Measurements from ENCODE around the gene CTSA. TPM values are rescaled to one million over a fixed set of nuclear protein-coding genes. Genes with fewer than 3 reads are reported as not detected.
"Not testable (repeated sequence)": the region's sequence is repeated elsewhere in the genome, so short reads cannot be mapped to it uniquely, and the experiment has no call there.

CTSA gene
- total RNA-seq, 3 donors from 2014 or later (not counting 1 experiment from before 2014, with no cell fraction given) = 72.8 to 108 (median 86.8) TPM

DNA sequence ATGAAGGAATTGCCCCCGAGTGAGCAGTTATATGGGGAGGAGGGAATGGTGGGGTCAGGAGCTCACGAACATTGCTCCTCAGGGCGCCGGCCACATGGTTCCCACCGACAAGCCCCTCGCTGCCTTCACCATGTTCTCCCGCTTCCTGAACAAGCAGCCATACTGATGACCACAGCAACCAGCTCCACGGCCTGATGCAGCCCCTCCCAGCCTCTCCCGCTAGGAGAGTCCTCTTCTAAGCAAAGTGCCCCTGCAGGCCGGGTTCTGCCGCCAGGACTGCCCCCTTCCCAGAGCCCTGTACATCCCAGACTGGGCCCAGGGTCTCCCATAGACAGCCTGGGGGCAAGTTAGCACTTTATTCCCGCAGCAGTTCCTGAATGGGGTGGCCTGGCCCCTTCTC lies 7.2 kb downstream of the CTSA start:
- Mint-ChIP-seq H3K9me3 (no peaks in the 10 kb centered on the region), H3K4me3 (no peak overlapping the region), H3K27ac (no peak overlapping the region), H3K27me3 (ENCODE audit: low read depth in 2 of 2) (no peaks in the 10 kb centered on the region), H3K4me1 (no peaks in the 10 kb centered on the region), H3K36me3 (no peaks in the 10 kb centered on the region)
- peaks cover 7% of the 10 kb centered on the region for H3K4me1 ChIP-seq (ENCODE audit: control insufficient read depth, insufficient read depth, low read length)
- ATAC-seq (no peak), DNase-seq (no peak)
- H3K9me3 ChIP-seq (ENCODE audit: control insufficient read depth, insufficient read depth, low read length) = no peaks in the 10 kb centered on the region
- peaks cover 17% of the 10 kb centered on the region for H3K36me3 ChIP-seq (ENCODE audit: control insufficient read depth, insufficient read depth, low read length)
- no peak overlapping the region for H3K4me3 ChIP-seq (ENCODE audit: low read length)
- no peaks in the 10 kb centered on the region for H3K27me3 ChIP-seq (ENCODE audit: control insufficient read depth, insufficient read depth, low read length)
- H3K27ac ChIP-seq (ENCODE audit: low read length) = no peak overlapping the region
- TF ChIP-seq, protein P1, sequence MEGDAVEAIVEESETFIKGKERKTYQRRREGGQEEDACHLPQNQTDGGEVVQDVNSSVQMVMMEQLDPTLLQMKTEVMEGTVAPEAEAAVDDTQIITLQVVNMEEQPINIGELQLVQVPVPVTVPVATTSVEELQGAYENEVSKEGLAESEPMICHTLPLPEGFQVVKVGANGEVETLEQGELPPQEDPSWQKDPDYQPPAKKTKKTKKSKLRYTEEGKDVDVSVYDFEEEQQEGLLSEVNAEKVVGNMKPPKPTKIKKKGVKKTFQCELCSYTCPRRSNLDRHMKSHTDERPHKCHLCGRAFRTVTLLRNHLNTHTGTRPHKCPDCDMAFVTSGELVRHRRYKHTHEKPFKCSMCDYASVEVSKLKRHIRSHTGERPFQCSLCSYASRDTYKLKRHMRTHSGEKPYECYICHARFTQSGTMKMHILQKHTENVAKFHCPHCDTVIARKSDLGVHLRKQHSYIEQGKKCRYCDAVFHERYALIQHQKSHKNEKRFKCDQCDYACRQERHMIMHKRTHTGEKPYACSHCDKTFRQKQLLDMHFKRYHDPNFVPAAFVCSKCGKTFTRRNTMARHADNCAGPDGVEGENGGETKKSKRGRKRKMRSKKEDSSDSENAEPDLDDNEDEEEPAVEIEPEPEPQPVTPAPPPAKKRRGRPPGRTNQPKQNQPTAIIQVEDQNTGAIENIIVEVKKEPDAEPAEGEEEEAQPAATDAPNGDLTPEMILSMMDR (IDR thresholded peaks at IDR 0.05) = no peak
- 90% methylated on average over 12 of the region's 12 CpGs for WGBS (ENCODE audit: insufficient coverage)
- intact Hi-C loops (cut with micrococcal nuclease) = no loop called here

DNA sequence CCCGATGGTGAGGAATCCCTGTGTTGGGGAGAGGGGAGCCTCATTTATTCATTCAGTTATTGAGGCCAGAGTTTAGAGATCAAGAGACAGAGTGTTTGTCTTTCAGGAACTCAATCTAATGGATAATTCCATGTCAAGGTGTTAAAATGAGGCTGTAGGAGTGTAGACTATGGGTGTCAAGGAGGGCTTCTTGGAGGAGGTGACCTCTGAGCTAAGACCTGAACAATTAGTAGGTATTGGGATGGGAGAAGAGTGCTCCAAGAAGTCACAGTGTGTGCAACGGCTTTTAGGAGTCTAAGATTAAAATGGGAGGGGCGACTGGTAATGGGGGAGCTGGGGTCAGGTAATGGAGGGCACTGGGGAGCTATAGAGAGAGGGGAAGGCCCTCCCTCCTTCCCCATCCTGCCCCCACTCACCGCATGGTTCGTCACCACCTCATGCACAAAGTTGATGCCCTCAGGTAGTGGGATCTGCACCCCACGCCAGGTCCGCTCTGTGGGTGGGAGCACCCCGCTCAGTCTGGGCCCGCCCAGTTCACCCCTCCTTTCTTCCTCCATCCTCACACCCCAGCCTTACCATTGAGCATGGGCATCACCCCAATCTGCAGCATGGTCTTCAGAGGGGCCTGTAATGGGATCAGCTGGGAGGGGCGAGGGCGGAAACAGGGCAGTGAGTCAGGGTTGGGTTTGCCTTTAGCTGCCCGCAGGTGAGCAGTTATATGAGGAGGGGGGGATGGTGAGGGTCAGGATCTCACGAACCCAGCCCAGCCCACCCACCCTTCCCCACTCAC lies 8.1 kb downstream of the CTSA start:
- intact Hi-C loops (cut with micrococcal nuclease) = no loop called here
- Mint-ChIP-seq H3K27me3 (ENCODE audit: low read depth in 2 of 2) (no peaks in the 10 kb centered on the region), H3K4me1 (no peaks in the 10 kb centered on the region), H3K36me3 (no peaks in the 10 kb centered on the region), H3K4me3 (no peak overlapping the region), H3K9me3 (no peaks in the 10 kb centered on the region), H3K27ac (no peak overlapping the region)
- H3K27ac ChIP-seq (ENCODE audit: low read length) = no peak overlapping the region
- no peaks in the 10 kb centered on the region for H3K4me1 ChIP-seq (ENCODE audit: control insufficient read depth, insufficient read depth, low read length)
- H3K36me3 ChIP-seq (ENCODE audit: control insufficient read depth, insufficient read depth, low read length) = peaks cover 13% of the 10 kb centered on the region
- no peaks in the 10 kb centered on the region for H3K27me3 ChIP-seq (ENCODE audit: control insufficient read depth, insufficient read depth, low read length)
- WGBS (ENCODE audit: insufficient coverage) = 91% methylated on average over 11 of the region's 13 CpGs
- ATAC-seq = no peak
- no peak for DNase-seq
- no peaks in the 10 kb centered on the region for H3K9me3 ChIP-seq (ENCODE audit: control insufficient read depth, insufficient read depth, low read length)
- no peak overlapping the region for H3K4me3 ChIP-seq (ENCODE audit: low read length)
- TF ChIP-seq, protein P1 (IDR thresholded peaks at IDR 0.05) = no peak

DNA sequence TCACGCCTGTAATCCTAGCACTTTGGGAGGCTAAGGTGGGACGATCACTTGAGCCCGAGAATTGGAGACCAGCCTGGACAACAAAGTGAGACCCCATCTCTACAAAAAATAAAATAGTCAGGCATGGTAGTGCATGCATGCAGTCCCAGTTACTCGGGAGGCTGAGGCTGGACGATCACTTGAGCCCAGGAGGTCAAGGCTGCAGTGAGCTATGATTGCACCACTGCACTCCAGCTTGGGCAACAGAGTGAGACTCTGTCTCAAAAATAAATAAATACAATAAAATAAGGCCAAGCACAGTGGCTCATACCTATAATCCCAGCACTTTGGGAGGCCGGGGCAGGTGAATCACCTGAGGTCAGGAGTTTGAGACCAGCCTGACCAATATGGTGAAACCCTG lies 10.2 kb downstream of the CTSA start:
- H3K4me3 ChIP-seq (ENCODE audit: low read length); ATAC-seq; H3K4me1 ChIP-seq (ENCODE audit: control insufficient read depth, insufficient read depth, low read length); H3K27ac ChIP-seq (ENCODE audit: low read length); intact Hi-C loops (cut with micrococcal nuclease); H3K27me3 Mint-ChIP-seq (ENCODE audit: low read depth in 2 of 2); H3K4me3 Mint-ChIP-seq; H3K36me3 ChIP-seq (ENCODE audit: control insufficient read depth, insufficient read depth, low read length); H3K4me1 Mint-ChIP-seq; H3K27ac Mint-ChIP-seq; H3K9me3 ChIP-seq (ENCODE audit: control insufficient read depth, insufficient read depth, low read length); H3K9me3 Mint-ChIP-seq; H3K27me3 ChIP-seq (ENCODE audit: control insufficient read depth, insufficient read depth, low read length); DNase-seq; H3K36me3 Mint-ChIP-seq: not testable (repeated sequence)
- WGBS (ENCODE audit: insufficient coverage) = 87% methylated on average over 6 of the region's 6 CpGs

DNA sequence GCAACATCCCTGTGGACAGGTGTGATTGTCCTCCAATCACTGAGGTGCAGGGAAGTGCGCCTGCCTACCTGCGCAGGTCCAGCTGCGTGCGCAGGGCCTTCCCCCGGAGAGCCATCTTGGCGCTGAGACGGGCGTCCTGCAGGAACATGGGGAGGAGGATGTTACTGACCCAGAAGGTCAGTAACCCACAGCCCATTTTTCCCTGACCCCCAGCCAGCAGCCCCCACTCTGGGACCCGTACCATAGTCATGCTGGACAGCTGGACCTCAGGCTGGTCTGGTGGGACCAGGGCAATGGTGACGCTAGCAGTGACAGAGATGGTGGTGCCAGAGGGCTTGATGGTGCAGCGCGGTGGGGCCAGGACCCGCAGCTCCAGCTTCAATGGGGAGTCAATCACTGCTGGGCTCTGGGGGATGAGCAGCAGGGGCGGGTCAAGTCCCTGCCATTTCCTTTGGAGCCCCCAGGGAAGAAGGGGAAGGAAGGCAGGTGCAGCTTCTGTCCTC lies 11.1 kb downstream of the CTSA start:
- no peaks in the 10 kb centered on the region for H3K27me3 ChIP-seq (ENCODE audit: control insufficient read depth, insufficient read depth, low read length)
- H3K27me3 Mint-ChIP-seq (ENCODE audit: low read depth in 2 of 2) = no peaks in the 10 kb centered on the region
- no peaks in the 10 kb centered on the region for H3K4me1 Mint-ChIP-seq
- ATAC-seq (no peak), DNase-seq (no peak)
- no peak overlapping the region for H3K4me3 ChIP-seq (ENCODE audit: low read length)
- H3K27ac Mint-ChIP-seq = no peak overlapping the region
- peaks cover 2% of the 10 kb centered on the region for H3K36me3 ChIP-seq (ENCODE audit: control insufficient read depth, insufficient read depth, low read length)
- H3K4me1 ChIP-seq (ENCODE audit: control insufficient read depth, insufficient read depth, low read length) = no peaks in the 10 kb centered on the region
- TF ChIP-seq, protein P1 (IDR thresholded peaks at IDR 0.05) = no peak
- H3K27ac ChIP-seq (ENCODE audit: low read length) = no peak overlapping the region
- H3K36me3 Mint-ChIP-seq = no peaks in the 10 kb centered on the region
- H3K4me3 Mint-ChIP-seq = no peak overlapping the region
- intact Hi-C loops (cut with micrococcal nuclease) = no loop called here
- H3K9me3 ChIP-seq (ENCODE audit: control insufficient read depth, insufficient read depth, low read length) = no peaks in the 10 kb centered on the region
- 93% methylated on average over 14 of the region's 14 CpGs for WGBS (ENCODE audit: insufficient coverage)
- H3K9me3 Mint-ChIP-seq = no peaks in the 10 kb centered on the region
